ENCODE measurements around the gene B3GAT1. TPM values are rescaled to one million over a fixed set of nuclear protein-coding genes. Genes with fewer than 3 reads are reported as not detected.

Gene B3GAT1
- total RNA-seq, 3 donors from 2014 or later: 0.09 to 0.38 (median 0.22) TPM

GRCh38 chr11:134438542-134439537 lies 26.8 kb upstream of the B3GAT1 start:
- no peak for TF ChIP-seq CTCF (IDR thresholded peaks at IDR 0.05)
- intact Hi-C loops (cut with DNase I, micrococcal nuclease): no loop called here
- Histone ChIP-seq H3K36me3 (ENCODE audit: low read depth) (no peaks in the 10 kb centered on the region), H3K4me3 (no peak overlapping the region), H3K9me3 (no peaks in the 10 kb centered on the region), H3K4me1 (ENCODE audit: low read depth) (no peaks in the 10 kb centered on the region)
- ATAC-seq: peak; percentile 94
- DNase-seq: peak in 2 of 3 donors; percentile 47 to 58

- intact Hi-C loops (cut with DNase I, micrococcal nuclease): no loop called here
- ATAC-seq: no peak
- TF ChIP-seq CTCF (IDR thresholded peaks at IDR 0.05): no peak
- H3K36me3 ChIP-seq (ENCODE audit: low read depth): no peaks in the 10 kb centered on the region
- DNase-seq: no peak
- H3K9me3 ChIP-seq: no peaks in the 10 kb centered on the region
- H3K4me1 ChIP-seq (ENCODE audit: low read depth): no peaks in the 10 kb centered on the region
- no peak overlapping the region for H3K4me3 ChIP-seq
Observed at GRCh38 chr11:134437821-134438220, 25.8 kb upstream of the B3GAT1 start.

- no peak for DNase-seq
- no peak for ATAC-seq
- Histone ChIP-seq H3K4me1 (ENCODE audit: low read depth) (no peaks in the 10 kb centered on the region), H3K36me3 (ENCODE audit: low read depth) (no peaks in the 10 kb centered on the region), H3K9me3 (no peaks in the 10 kb centered on the region), H3K4me3 (no peak overlapping the region)
- no peak for TF ChIP-seq CTCF (IDR thresholded peaks at IDR 0.05)
- intact Hi-C loops (cut with DNase I, micrococcal nuclease): no loop called here
Observed at GRCh38 chr11:134436781-134437180, 24.7 kb upstream of the B3GAT1 start.

GRCh38 chr11:134433806-134434205 lies 21.8 kb upstream of the B3GAT1 start:
- no peak for DNase-seq
- Histone ChIP-seq H3K4me3 (no peak overlapping the region), H3K9me3 (no peaks in the 10 kb centered on the region), H3K4me1 (ENCODE audit: low read depth) (no peaks in the 10 kb centered on the region), H3K36me3 (ENCODE audit: low read depth) (no peaks in the 10 kb centered on the region)
- intact Hi-C loops (cut with DNase I, micrococcal nuclease): no loop called here
- ATAC-seq: no peak
- TF ChIP-seq CTCF (IDR thresholded peaks at IDR 0.05): no peak

- ATAC-seq (no peak), DNase-seq (no peak)
- H3K36me3 ChIP-seq (ENCODE audit: low read depth): no peaks in the 10 kb centered on the region
- no peaks in the 10 kb centered on the region for H3K9me3 ChIP-seq
- intact Hi-C loops (cut with DNase I, micrococcal nuclease): no loop called here
- H3K4me3 ChIP-seq: no peak overlapping the region
- TF ChIP-seq CTCF (IDR thresholded peaks at IDR 0.05): no peak
- no peaks in the 10 kb centered on the region for H3K4me1 ChIP-seq (ENCODE audit: low read depth)
Observed at GRCh38 chr11:134433251-134433650, 21.2 kb upstream of the B3GAT1 start.

Measured in mucosa of descending colon (tissue), 3 donors.